MCF 10A (cell line): Measurements from ENCODE around the gene IQCF2. TPM values are rescaled to one million over a fixed set of nuclear protein-coding genes. Genes with fewer than 3 reads are reported as not detected.

Experiments
- Bru-seq: library from RNA; stranded (reverse); fragments of 400-500 nt; gene quantifications from one replicate; lab custom pipeline; 2021; lab: Mats Ljungman, UMichigan
- BruChase-seq, 2 experiments: library from RNA; stranded (reverse); fragments of 400-500 nt; gene quantifications; one replicate each; lab custom pipeline; 2021; lab: Mats Ljungman, UMichigan
- BruUV-seq: library from RNA; stranded (reverse); fragments of 400-500 nt; replicated peaks from 2 replicates; lab custom pipeline; 2021; lab: Mats Ljungman, UMichigan
- CTCF ChIA-PET: fragments of 300-600 bp; sonication (Branson Sonifier 250); formaldehyde crosslinking; extraction: SDS; loops from one replicate; lab custom pipeline; 2021; ENCODE audit warnings: antibody characterized with exemption, inconsistent platforms; lab: Yijun Ruan, JAX
- POLR2A ChIA-PET: fragments of 300-600, 350-650 bp; sonication (Branson Sonifier 250); formaldehyde crosslinking; extraction: SDS; loops from one replicate; lab custom pipeline; 2020; ENCODE audit warnings: antibody characterized with exemption, inconsistent platforms; lab: Yijun Ruan, JAX
- DNase-seq: peaks from one replicate; pipeline ENCODE4 v3.0.0-alpha.2; 2018; ENCODE audit not compliant: unreplicated experiment
- H3K27ac Mint-ChIP-seq: one replicate; pipeline ENCODE4 v1.8.0; 2022; ENCODE audit warnings: mild to moderate bottlenecking, low read depth, mixed read lengths; ENCODE audit not compliant: unreplicated experiment
- H3K27me3 Mint-ChIP-seq: one replicate; pipeline ENCODE4 v1.8.0; 2022; ENCODE audit warnings: mixed read lengths; ENCODE audit not compliant: insufficient read depth, unreplicated experiment
- H3K36me3 Mint-ChIP-seq: one replicate; pipeline ENCODE4 v1.8.0; 2022; ENCODE audit warnings: mild to moderate bottlenecking, moderate library complexity, mixed read lengths; ENCODE audit not compliant: insufficient read depth, unreplicated experiment
- H3K4me1 Mint-ChIP-seq: one replicate; pipeline ENCODE4 v1.8.0; 2022; ENCODE audit warnings: mixed read lengths; ENCODE audit not compliant: insufficient read depth, unreplicated experiment
- H3K4me3 Mint-ChIP-seq: one replicate; pipeline ENCODE4 v1.8.0; 2022; ENCODE audit warnings: mild to moderate bottlenecking, moderate library complexity, mixed read lengths; ENCODE audit not compliant: unreplicated experiment
- H3K9me3 Mint-ChIP-seq: one replicate; pipeline ENCODE4 v1.8.0; 2022; ENCODE audit warnings: mixed read lengths; ENCODE audit not compliant: unreplicated experiment
- intact Hi-C: fragments of 100-400 bp; cut with micrococcal nuclease; formaldehyde crosslinking; loops from 2 replicates; pipeline ENCODE4 v1.14.1; 2022
- long read RNA-seq: library from polyadenylated mRNA; stranded (forward); transcript quantifications from one replicate; pipeline ENCODE4 v2.0.0, GENCODE V29; 2022
- total RNA-seq: library from RNA; stranded (reverse); gene quantifications from 2 replicates; pipeline ENCODE4 v1.2.3, GENCODE V29; 2022
- TF ChIP-seq, protein P1 (sequence below): fragments of 200-600 bp; IDR thresholded peaks from one replicate; pipeline ENCODE4 v1.8.0; 2022; ENCODE audit warnings: antibody characterized with exemption, mild to moderate bottlenecking; ENCODE audit not compliant: unreplicated experiment

IQCF2 gene
- total RNA-seq (not detected in 2 replicates), Bru-seq, nascent RNA (not detected), BruChase-seq, experiment 1, labeled RNA remaining after a 6-hour chase (not detected), BruChase-seq, experiment 2, labeled RNA remaining after a 2-hour chase (not detected)
- long read RNA-seq: 0 reads

DNA sequence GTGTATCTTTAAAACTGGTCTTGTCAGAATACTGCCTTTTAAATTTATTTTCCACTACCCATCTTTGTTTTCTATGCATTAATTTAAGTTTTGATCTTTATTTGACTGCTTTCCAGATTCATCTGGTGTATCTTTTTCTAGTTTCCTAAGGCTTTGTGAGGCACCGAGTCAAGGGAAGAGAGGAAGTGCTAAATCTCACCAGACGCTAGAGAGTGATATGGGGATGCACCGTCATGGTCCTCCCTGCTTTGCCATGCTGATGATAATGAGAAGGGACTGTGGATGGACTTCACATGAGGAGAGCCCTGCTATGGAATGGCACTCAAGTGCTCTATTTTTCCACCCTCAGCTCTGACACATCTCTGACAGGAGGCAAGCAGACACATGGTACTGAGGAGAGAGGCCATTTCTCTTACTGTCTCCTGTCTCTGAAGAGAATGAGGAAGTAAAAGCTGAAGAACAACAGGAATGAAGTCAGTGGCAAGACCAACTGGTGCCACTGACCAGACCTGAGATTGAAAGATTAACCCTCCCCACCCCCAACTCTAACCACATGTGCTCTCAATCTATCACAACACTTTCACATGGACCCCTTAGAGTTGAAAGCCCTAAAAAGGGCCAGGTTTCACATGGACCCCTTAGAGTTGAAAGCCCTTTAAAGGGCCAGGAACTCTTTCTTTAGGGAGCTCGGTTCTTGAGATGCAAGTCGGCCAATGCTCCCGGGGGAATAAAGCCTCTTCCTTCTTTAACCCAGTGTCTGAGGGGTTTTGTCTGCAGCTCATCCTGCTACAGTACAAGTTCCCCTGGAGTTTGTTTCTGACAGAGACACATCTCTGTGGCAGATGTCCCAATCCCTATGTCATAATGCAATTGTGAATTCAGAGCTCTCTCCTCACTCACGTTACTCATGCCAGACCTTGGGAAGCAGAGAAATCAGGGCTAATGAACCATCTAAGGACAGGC is at the start of gene IQCF2:
Gene IQCF2 (plus strand): TSS at position 913 of the 963 bp plus-strand sequence. CDS start 52 bp downstream, outside the sequence.
- DNase-seq: no peak
- TF ChIP-seq, protein P1, sequence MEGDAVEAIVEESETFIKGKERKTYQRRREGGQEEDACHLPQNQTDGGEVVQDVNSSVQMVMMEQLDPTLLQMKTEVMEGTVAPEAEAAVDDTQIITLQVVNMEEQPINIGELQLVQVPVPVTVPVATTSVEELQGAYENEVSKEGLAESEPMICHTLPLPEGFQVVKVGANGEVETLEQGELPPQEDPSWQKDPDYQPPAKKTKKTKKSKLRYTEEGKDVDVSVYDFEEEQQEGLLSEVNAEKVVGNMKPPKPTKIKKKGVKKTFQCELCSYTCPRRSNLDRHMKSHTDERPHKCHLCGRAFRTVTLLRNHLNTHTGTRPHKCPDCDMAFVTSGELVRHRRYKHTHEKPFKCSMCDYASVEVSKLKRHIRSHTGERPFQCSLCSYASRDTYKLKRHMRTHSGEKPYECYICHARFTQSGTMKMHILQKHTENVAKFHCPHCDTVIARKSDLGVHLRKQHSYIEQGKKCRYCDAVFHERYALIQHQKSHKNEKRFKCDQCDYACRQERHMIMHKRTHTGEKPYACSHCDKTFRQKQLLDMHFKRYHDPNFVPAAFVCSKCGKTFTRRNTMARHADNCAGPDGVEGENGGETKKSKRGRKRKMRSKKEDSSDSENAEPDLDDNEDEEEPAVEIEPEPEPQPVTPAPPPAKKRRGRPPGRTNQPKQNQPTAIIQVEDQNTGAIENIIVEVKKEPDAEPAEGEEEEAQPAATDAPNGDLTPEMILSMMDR: no peak
- CTCF ChIA-PET: interaction anchor here (0.5 to 0.6 kb wide), 3 partner anchors 9 to 351 kb away, joined by 3 to 4 read pairs (median 3); no protein-coding TSS in a partner anchor
- intact Hi-C loops: no loop called here
- peaks cover 41% of the 10 kb centered on the region for H3K27me3 Mint-ChIP-seq
- no peaks in the 10 kb centered on the region for H3K4me1 Mint-ChIP-seq
- H3K27ac Mint-ChIP-seq: no peak within 1 kb of the TSS
- no peaks in the 10 kb centered on the region for H3K9me3 Mint-ChIP-seq
- POLR2A ChIA-PET: no interaction called here
- no TSS peak for BruUV-seq
- no peaks in the 10 kb centered on the region for H3K36me3 Mint-ChIP-seq
- no peak within 1 kb of the TSS for H3K4me3 Mint-ChIP-seq

DNA sequence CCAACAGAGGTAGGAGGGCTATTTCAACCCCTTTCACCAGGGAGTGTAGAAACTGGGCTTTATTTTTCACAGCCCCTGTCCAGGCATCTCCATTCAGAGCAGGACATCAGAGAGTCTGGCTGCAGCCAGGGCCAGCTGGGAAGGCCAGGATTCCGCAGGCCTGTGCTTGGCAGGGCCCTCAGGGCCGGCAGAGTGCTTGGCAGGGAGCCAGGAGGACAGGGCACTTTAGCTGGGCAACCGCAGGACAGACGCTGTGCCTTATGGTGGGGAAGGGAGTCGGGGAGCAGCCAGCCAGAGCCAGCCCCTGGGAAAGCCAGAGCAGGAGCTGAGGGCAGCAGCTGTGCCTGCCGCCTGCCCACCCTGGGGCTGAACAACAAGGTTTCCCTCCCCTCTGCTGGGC is 47.9 kb upstream of the IQCF2 start:
- Mint-ChIP-seq H3K4me3 (no peak overlapping the region), H3K4me1 (no peaks in the 10 kb centered on the region), H3K27me3 (peaks cover 20% of the 10 kb centered on the region), H3K36me3 (no peaks in the 10 kb centered on the region), H3K27ac (no peak overlapping the region), H3K9me3 (no peaks in the 10 kb centered on the region)
- intact Hi-C loops: no loop called here
- DNase-seq: peak; percentile 10
- ChIA-PET POLR2A (no interaction called here), CTCF (no interaction called here)
- TF ChIP-seq, protein P1: no peak
- BruUV-seq: no TSS peak

DNA sequence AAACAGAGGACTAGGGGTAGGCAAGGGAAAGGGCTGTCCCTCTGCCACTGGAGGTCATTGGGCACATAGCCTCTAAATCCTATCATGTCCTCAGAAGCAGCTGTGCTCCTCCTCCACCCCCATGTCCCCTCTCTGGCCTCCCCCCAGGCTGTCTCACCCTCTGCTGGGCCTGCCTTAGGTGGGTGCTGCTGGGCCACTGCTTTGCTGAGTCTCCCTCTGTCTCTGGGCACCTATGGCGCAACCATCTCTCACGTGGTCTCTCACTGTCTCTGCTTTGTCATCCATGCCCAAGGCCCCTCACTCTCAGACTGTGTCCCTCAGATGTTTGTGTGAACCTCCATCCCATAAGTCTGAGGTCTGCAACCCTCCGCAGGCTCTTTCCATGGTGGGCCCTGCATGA is 47.4 kb upstream of the IQCF2 start:
- TF ChIP-seq, protein P1: no peak
- ChIA-PET POLR2A (no interaction called here), CTCF (no interaction called here)
- intact Hi-C loops: no loop called here
- no peak for DNase-seq
- BruUV-seq: no TSS peak
- H3K27me3 Mint-ChIP-seq: peaks cover 25% of the 10 kb centered on the region
- H3K9me3 Mint-ChIP-seq: no peaks in the 10 kb centered on the region
- no peak overlapping the region for H3K27ac Mint-ChIP-seq
- H3K36me3 Mint-ChIP-seq: no peaks in the 10 kb centered on the region
- no peak overlapping the region for H3K4me3 Mint-ChIP-seq
- H3K4me1 Mint-ChIP-seq: no peaks in the 10 kb centered on the region

DNA sequence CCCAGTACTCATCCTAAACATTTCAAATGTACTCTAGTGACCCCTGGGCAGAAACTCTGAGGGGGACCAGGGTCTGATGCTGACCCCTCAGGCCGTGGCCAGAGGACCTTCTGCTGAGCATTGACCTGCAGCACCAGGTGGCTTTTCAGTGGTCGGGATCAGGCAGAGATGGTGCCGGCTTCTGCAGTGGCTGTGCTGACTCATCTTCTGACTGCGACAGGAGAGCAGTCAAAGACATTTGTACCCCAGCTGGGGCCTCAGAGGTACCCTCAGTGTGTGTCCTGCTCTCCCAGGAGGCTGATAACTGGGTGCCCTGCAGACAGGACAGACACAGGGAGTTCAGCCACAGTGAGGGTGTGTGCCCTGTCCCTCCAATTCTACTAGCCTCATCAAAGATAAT is 45.8 kb upstream of the IQCF2 start:
- POLR2A ChIA-PET: no interaction called here
- intact Hi-C loops: no loop called here
- Mint-ChIP-seq H3K36me3 (no peaks in the 10 kb centered on the region), H3K9me3 (no peaks in the 10 kb centered on the region), H3K4me1 (no peaks in the 10 kb centered on the region), H3K4me3 (no peak overlapping the region), H3K27ac (no peak overlapping the region), H3K27me3 (peaks cover 25% of the 10 kb centered on the region)
- TF ChIP-seq, protein P1: no peak
- no TSS peak for BruUV-seq
- no peak for DNase-seq
- CTCF ChIA-PET: no interaction called here
